Pericardium fibroblast (primary cell): ENCODE measurements around the gene KANSL3. TPM values are rescaled to one million over a fixed set of nuclear protein-coding genes. Genes with fewer than 3 reads are reported as not detected.

Source experiments
- total RNA-seq: library from RNA; depleted of rRNA; stranded (reverse); fragments of >200 nt; gene quantifications from 2 replicates; pipeline ENCODE4 v1.2.3, GENCODE V29; 2015

The KANSL3 gene
- total RNA-seq, result 24.6 and 26.3 TPM in 2 replicates

DNA sequence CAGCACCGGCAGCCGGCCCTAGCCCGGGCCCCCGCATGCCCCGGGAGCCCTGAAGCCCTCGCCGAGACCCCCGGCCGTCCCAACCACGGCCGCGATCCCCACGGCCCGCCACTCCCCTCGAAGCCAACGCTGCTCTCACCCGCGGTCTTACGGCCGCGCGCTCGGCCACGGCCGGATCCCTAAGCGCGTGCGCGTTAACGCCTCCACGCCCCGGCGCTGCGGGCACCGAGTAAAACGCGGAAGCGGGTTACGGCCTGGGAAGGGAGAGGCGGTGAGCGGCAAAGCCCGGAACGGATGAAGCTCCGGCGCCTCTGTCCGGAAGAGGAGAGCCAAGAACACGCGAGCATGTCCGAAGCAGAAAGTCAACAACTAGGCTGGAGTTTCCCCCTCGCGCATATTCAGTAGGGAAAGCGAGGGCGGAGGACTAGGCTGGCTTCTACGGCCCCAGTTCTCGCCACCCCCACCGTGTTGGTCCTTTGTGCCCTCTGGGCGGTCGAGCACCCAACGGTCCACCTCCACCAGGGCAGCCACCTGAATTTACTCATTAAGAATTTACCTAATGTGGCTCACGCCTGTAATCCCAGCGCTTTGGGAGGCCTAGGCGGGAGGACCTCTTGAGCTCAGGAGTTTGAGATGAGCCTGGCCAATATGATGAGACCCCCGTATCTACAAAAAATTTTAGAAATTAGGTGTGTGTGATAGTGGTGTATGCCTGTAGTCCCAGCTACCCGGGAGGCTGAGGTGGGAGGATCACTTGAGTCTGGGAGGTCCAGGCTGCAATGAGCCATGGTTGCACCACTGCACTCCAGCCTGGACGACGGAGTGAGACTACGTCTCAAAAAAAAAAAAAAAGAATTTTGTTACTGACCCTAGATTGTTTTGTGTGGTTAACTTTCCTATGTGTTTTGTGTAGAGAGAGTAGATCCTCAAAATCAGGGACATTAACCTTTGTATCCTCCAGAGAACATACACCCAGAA lies at the start of gene KANSL3:
TSS of gene KANSL3 (minus strand) at position 169 of the 978 bp plus-strand sequence. CDS start 1,177 bp downstream, outside the sequence.

DNA sequence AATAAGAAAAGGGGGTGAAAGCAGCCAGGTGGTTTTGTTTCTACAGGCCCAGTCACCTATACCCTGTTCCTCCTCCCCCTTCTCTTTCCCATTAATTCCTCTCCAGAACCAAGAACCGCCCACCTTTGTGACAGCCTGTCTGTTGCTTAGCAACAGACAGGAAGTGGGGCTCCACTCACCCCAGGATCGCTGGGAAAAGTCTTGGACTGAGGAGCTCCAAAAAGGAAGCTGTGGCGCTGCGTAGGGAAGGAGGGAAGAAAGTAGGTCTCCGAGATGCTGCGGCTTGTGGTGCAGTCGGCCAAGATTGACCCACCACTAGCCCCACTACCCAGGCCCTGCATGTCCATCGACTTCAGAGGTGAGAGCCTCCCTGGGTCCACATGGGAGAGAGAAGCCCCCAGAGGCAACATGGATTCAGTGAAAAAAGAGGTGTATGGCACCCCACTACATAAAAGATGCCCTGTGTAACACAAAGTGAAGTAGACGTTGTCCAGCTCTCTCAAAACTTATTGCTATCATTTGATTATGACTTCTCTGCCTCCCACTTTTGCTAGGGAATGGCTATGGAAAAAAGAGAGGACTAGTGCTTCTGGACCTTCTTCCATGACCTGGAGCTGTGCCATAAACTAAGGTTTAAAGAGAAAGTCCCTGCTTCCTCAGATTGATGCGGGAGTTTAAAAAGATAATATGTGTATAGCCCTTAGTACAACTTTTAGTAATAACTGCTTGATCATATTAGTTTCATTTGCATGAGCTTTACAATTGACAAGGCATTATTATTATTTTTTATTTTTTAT lies 4.7 kb upstream of the KANSL3 start, which contains the start of gene FER1L5:
TSS of gene FER1L5 (plus strand) at position 201 of the 797 bp plus-strand sequence. CDS start at position 274, 73 bp downstream.

Other genes starting within 250 kb of the KANSL3 start
- gene NEURL3, start 133.0 kb downstream of the KANSL3 start, total RNA-seq, result not detected in 2 replicates
- gene ARID5A, start 101.6 kb downstream of the KANSL3 start, total RNA-seq, result 6.1 and 8.3 TPM in 2 replicates
- under 0.01 TPM in 1 of 2 replicates, not detected in the other for gene FER1L5, start 4.5 kb upstream of the KANSL3 start, total RNA-seq
- gene LMAN2L, start 101.8 kb upstream of the KANSL3 start, total RNA-seq, result 13.0 and 19.4 TPM in 2 replicates
- gene CNNM4, start 122.6 kb upstream of the KANSL3 start, total RNA-seq, result 2.5 and 3.3 TPM in 2 replicates
- 4.3 and 5.6 TPM in 2 replicates for gene CNNM3, start 178.0 kb upstream of the KANSL3 start, total RNA-seq
- 1.4 and 2.7 TPM in 2 replicates for gene ANKRD23, start 205.7 kb upstream of the KANSL3 start, total RNA-seq
- 6.0 and 10.2 TPM in 2 replicates for gene ANKRD39, start 219.7 kb upstream of the KANSL3 start, total RNA-seq
- 26.8 and 28.2 TPM in 2 replicates for gene SEMA4C, start 231.8 kb upstream of the KANSL3 start, total RNA-seq